Liver (tissue), 9 donors: Measurements from ENCODE around the gene GIMAP8. TPM values are rescaled to one million over a fixed set of nuclear protein-coding genes. Genes with fewer than 3 reads are reported as not detected.

Experiments used
- DNase-seq: peaks from one replicate; pipeline ENCODE4 v3.0.0-alpha.2; 2017; ENCODE audit warnings: low spot score
- H3K27ac ChIP-seq, 2 donors: one replicate each; pipeline ENCODE4 v1.7.0; 2013; ENCODE audit warnings: inconsistent platforms in 2 of 2, low read length in 2 of 2, control low read depth in 1 of 2, low read depth in 1 of 2, mild to moderate bottlenecking in 1 of 2
- H3K27me3 ChIP-seq, 4 donors: one replicate each; pipeline versions ENCODE4 v1.6.1 to v1.7.0; 2013; ENCODE audit warnings: low read length in 3 of 4, inconsistent platforms in 1 of 4, mild to moderate bottlenecking in 1 of 4, moderate library complexity in 1 of 4; ENCODE audit not compliant: control insufficient read depth in 4 of 4, insufficient read depth in 4 of 4
- H3K36me3 ChIP-seq, 4 donors: one replicate each; pipeline versions ENCODE4 v1.6.1 to v1.7.0; 2013; ENCODE audit warnings: low read length in 3 of 4, mild to moderate bottlenecking in 3 of 4, low read depth in 1 of 4, moderate library complexity in 1 of 4; ENCODE audit not compliant: control insufficient read depth in 4 of 4, insufficient read depth in 3 of 4
- H3K4me1 ChIP-seq, 4 donors: one replicate each; pipeline versions ENCODE4 v1.6.1 to v1.7.0; 2013; ENCODE audit warnings: low read length in 3 of 4, mild to moderate bottlenecking in 3 of 4, moderate library complexity in 1 of 4; ENCODE audit not compliant: control insufficient read depth in 4 of 4, insufficient read depth in 4 of 4
- H3K4me3 ChIP-seq, 3 donors: one replicate each; pipeline versions ENCODE4 v1.6.1 to v1.7.0; 2013; ENCODE audit warnings: low read length in 3 of 3, control low read depth in 1 of 3, low read depth in 1 of 3, mild to moderate bottlenecking in 1 of 3
- H3K9ac ChIP-seq, 2 donors: one replicate each; pipeline ENCODE4 v1.7.0; 2013; ENCODE audit warnings: low read length in 2 of 2, mild to moderate bottlenecking in 2 of 2, moderate library complexity in 2 of 2, control low read depth in 1 of 2, low read depth in 1 of 2
- H3K9me3 ChIP-seq, 4 donors: one replicate each; pipeline versions ENCODE4 v1.6.1 to v1.7.0; 2013; ENCODE audit warnings: low read length in 3 of 4; ENCODE audit not compliant: control insufficient read depth in 4 of 4
- EGR1 ChIP-seq, 2 donors: IDR thresholded peaks; 2 replicates each; pipeline ENCODE4 v1.6.1; 2016 to 2018; ENCODE audit warnings: antibody characterized with exemption in 2 of 2, low read depth in 2 of 2
- FOXA1 ChIP-seq: IDR thresholded peaks from 2 replicates; pipeline ENCODE4 v1.6.1; 2016; ENCODE audit warnings: antibody characterized with exemption
- FOXA2 ChIP-seq: IDR thresholded peaks from 2 replicates; pipeline ENCODE4 v1.6.1; 2016; ENCODE audit warnings: antibody characterized with exemption
- GABPA ChIP-seq, 2 donors: IDR thresholded peaks in 1 of 2; conservative IDR thresholded peaks in 1 of 2; 2 replicates each; pipeline ENCODE4 v1.6.1; 2016; ENCODE audit warnings: antibody characterized with exemption in 2 of 2, mild to moderate bottlenecking in 1 of 2, moderate library complexity in 1 of 2
- HNF4A ChIP-seq, 2 donors: conservative IDR thresholded peaks; 2 replicates each; pipeline ENCODE4 v1.6.1; 2016; ENCODE audit warnings: antibody characterized with exemption in 2 of 2, mild to moderate bottlenecking in 2 of 2
- JUND ChIP-seq, 2 donors: IDR thresholded peaks; 2 replicates each; pipeline ENCODE4 v1.6.1; 2016; ENCODE audit warnings: antibody characterized with exemption in 2 of 2
- NR2F2 ChIP-seq: IDR thresholded peaks from 2 replicates; pipeline ENCODE4 v1.6.1; 2016; ENCODE audit warnings: antibody characterized with exemption
- RAD21 ChIP-seq, 2 donors: IDR thresholded peaks; 2 replicates each; pipeline ENCODE4 v1.6.1; 2016; ENCODE audit warnings: antibody characterized with exemption in 2 of 2, mild to moderate bottlenecking in 2 of 2
- SP1 ChIP-seq: IDR thresholded peaks from 2 replicates; pipeline ENCODE4 v1.6.1; 2018; ENCODE audit warnings: antibody characterized with exemption, mild to moderate bottlenecking
- TAF1 ChIP-seq: conservative IDR thresholded peaks from 2 replicates; pipeline ENCODE4 v1.6.1; 2016; ENCODE audit warnings: antibody characterized with exemption, mild to moderate bottlenecking
- WGBS: extraction: QIAGEN DNeasy Blood & Tissue Kit; methylation state at CpG from one replicate; pipeline ENCODE4 v1.1.7; 2013; 5-methylcytosine and 5-hydroxymethylcytosine counted together
- polyA plus RNA-seq, 2 donors: library from polyadenylated mRNA; stranded (reverse) in 1 of 2; unstranded in 1 of 2; fragments of 200-250 nt in 1 of 2; fragments of >200 nt in 1 of 2; fragmentation: Nextera tagmentation in 1 of 2; extraction: Ambion mirVana in 1 of 2; gene quantifications; one replicate each; pipeline versions ENCODE4 v1.2.1 to v1.2.3, GENCODE V29; 2013 to 2015
- total RNA-seq, 2 donors: library from RNA; depleted of rRNA; stranded (reverse); fragments of >200 nt; gene quantifications; one replicate each; pipeline ENCODE4 v1.2.3, GENCODE V29; 2014
- TF ChIP-seq, protein P1 (sequence below): IDR thresholded peaks from 2 replicates; pipeline ENCODE4 v1.6.1; 2016; ENCODE audit warnings: antibody characterized with exemption
- TF ChIP-seq, protein P2 (sequence below): fragments of 150-350 bp; IDR thresholded peaks from 2 replicates; pipeline ENCODE4 v1.5.1; 2017; ENCODE audit warnings: improper control_type of control experiment, low read depth, low read length; ENCODE audit not compliant: missing input control
- TF ChIP-seq, protein P3 (sequence below): IDR thresholded peaks from 2 replicates; pipeline ENCODE4 v1.6.1; 2016; ENCODE audit warnings: antibody characterized with exemption
- TF ChIP-seq, protein P4 (sequence below): IDR thresholded peaks from 2 replicates; pipeline ENCODE4 v1.6.1; 2016; ENCODE audit warnings: antibody characterized with exemption, mild to moderate bottlenecking
- donor health status: healthy.
- donor health status: healthy.
- donor health status: healthy.
- donor health status: healthy.
- donor health status: healthy.

Gene GIMAP8
- total and polyA plus RNA-seq, 4 donors: 1.6 to 9.4 (median 7.6) TPM

DNA sequence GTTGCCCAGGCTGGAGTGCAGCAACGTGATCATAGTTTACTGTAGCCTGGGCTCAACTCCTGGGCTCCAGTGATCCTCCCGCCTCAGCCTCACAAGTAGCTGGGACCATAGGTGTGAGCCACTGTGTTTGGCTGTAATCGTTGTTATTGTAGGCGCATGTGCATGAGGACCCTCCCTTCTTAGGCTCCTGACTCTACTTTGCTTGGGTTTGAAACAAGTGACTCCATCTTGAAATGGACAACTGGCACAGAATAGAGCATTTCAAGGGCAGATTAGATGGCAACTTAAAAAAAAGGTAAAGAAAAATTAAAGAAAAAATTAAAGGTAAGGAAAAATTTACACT is 15.4 kb upstream of the GIMAP8 start (continued):
- TF ChIP-seq SP1: no peak
- TF ChIP-seq EGR1 (IDR thresholded peaks at IDR 0.05; ENCODE audit: low read depth in 2 of 2): no peak
- no peak for TF ChIP-seq RAD21 (IDR thresholded peaks at IDR 0.05)
- TF ChIP-seq HNF4A (conservative IDR thresholded peaks at IDR 0.05): no peak
- no peak for TF ChIP-seq TAF1

DNA sequence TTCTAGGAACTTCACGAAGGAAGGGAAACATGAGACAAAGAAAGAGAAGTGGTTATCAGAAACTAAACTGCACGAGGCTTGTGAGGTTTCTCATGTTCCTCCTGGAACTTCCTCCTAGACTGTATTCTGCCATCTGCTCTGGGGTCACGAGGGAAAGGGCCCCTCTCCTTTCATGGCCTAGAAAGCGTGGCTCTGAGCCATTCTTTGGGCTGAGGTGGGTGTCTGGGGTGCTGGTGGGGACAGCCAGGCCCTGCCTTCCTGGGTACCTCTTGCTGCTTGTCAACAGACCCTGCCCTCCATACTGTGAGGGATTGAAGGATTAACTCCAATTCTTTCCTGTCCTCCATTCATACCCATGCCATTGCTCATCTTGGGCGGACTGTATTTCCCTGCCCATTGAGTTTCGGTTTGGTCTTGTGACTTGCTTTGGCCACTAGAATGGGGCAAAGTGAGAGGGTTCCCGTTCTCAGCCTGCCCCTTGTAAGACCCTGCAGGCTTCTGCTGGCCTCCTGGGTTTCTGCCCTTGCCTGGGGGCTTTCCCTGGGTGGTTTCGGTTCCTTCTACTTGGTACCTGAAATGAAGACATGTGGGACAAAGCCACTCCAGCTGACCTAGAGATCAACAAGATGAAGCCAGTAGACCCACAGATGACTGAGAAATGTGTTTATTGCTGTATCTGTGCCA is 14.9 kb upstream of the GIMAP8 start:
- no peak for DNase-seq
- no peaks in the 10 kb centered on the region for H3K27me3 ChIP-seq
- H3K9me3 ChIP-seq: no peaks in the 10 kb centered on the region
- 73% methylated on average over 8 of the region's 8 CpGs for WGBS
- TF ChIP-seq FOXA2: no peak
- TF ChIP-seq RAD21 (IDR thresholded peaks at IDR 0.05): no peak
- TF ChIP-seq, protein P1, sequence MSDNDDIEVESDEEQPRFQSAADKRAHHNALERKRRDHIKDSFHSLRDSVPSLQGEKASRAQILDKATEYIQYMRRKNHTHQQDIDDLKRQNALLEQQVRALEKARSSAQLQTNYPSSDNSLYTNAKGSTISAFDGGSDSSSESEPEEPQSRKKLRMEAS: peak; percentile 20
- TF ChIP-seq, protein P2, sequence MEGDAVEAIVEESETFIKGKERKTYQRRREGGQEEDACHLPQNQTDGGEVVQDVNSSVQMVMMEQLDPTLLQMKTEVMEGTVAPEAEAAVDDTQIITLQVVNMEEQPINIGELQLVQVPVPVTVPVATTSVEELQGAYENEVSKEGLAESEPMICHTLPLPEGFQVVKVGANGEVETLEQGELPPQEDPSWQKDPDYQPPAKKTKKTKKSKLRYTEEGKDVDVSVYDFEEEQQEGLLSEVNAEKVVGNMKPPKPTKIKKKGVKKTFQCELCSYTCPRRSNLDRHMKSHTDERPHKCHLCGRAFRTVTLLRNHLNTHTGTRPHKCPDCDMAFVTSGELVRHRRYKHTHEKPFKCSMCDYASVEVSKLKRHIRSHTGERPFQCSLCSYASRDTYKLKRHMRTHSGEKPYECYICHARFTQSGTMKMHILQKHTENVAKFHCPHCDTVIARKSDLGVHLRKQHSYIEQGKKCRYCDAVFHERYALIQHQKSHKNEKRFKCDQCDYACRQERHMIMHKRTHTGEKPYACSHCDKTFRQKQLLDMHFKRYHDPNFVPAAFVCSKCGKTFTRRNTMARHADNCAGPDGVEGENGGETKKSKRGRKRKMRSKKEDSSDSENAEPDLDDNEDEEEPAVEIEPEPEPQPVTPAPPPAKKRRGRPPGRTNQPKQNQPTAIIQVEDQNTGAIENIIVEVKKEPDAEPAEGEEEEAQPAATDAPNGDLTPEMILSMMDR: no peak
- TF ChIP-seq NR2F2: no peak
- no peak overlapping the region for H3K27ac ChIP-seq
- no peaks in the 10 kb centered on the region for H3K4me1 ChIP-seq
- no peak overlapping the region for H3K9ac ChIP-seq
- no peaks in the 10 kb centered on the region for H3K36me3 ChIP-seq
- H3K4me3 ChIP-seq: no peak overlapping the region

DNA sequence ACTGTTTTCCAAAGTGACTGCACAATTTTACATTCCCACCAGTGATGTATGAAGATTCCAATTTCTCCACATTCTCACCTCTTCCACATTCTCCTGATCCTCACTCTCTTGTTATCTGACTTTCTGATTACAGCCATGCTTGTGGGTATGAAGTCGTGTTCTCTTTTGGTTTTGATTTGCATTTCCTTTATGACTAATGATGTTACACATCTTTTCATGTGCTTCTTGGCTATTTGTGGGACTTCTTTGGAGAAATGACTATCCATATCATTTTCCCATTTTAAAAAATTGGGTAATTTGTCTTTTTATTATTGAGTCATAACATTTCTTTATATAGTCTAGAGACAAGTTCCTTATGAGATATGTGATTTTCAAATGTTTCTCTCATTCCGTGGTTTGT is 10.5 kb upstream of the GIMAP8 start:
- no peaks in the 10 kb centered on the region for H3K4me1 ChIP-seq
- TF ChIP-seq, protein P3, sequence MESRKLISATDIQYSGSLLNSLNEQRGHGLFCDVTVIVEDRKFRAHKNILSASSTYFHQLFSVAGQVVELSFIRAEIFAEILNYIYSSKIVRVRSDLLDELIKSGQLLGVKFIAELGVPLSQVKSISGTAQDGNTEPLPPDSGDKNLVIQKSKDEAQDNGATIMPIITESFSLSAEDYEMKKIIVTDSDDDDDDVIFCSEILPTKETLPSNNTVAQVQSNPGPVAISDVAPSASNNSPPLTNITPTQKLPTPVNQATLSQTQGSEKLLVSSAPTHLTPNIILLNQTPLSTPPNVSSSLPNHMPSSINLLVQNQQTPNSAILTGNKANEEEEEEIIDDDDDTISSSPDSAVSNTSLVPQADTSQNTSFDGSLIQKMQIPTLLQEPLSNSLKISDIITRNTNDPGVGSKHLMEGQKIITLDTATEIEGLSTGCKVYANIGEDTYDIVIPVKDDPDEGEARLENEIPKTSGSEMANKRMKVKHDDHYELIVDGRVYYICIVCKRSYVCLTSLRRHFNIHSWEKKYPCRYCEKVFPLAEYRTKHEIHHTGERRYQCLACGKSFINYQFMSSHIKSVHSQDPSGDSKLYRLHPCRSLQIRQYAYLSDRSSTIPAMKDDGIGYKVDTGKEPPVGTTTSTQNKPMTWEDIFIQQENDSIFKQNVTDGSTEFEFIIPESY: no peak
- TF ChIP-seq RAD21 (IDR thresholded peaks at IDR 0.05) (no peak), FOXA1 (no peak), JUND (IDR thresholded peaks at IDR 0.05) (no peak), GABPA (IDR thresholded peaks at IDR 0.05 in 1 of 2, conservative IDR thresholded peaks at IDR 0.05 in 1 of 2) (no peak), SP1 (no peak), EGR1 (IDR thresholded peaks at IDR 0.05; ENCODE audit: low read depth in 2 of 2) (no peak), HNF4A (conservative IDR thresholded peaks at IDR 0.05) (no peak)
- TF ChIP-seq, protein P4, sequence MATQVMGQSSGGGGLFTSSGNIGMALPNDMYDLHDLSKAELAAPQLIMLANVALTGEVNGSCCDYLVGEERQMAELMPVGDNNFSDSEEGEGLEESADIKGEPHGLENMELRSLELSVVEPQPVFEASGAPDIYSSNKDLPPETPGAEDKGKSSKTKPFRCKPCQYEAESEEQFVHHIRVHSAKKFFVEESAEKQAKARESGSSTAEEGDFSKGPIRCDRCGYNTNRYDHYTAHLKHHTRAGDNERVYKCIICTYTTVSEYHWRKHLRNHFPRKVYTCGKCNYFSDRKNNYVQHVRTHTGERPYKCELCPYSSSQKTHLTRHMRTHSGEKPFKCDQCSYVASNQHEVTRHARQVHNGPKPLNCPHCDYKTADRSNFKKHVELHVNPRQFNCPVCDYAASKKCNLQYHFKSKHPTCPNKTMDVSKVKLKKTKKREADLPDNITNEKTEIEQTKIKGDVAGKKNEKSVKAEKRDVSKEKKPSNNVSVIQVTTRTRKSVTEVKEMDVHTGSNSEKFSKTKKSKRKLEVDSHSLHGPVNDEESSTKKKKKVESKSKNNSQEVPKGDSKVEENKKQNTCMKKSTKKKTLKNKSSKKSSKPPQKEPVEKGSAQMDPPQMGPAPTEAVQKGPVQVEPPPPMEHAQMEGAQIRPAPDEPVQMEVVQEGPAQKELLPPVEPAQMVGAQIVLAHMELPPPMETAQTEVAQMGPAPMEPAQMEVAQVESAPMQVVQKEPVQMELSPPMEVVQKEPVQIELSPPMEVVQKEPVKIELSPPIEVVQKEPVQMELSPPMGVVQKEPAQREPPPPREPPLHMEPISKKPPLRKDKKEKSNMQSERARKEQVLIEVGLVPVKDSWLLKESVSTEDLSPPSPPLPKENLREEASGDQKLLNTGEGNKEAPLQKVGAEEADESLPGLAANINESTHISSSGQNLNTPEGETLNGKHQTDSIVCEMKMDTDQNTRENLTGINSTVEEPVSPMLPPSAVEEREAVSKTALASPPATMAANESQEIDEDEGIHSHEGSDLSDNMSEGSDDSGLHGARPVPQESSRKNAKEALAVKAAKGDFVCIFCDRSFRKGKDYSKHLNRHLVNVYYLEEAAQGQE: no peak
- H3K27me3 ChIP-seq: no peaks in the 10 kb centered on the region
- no peaks in the 10 kb centered on the region for H3K36me3 ChIP-seq
- WGBS: 65% methylated on average over 2 of the region's 2 CpGs
- no peak overlapping the region for H3K27ac ChIP-seq
- H3K9ac ChIP-seq: no peak overlapping the region
- DNase-seq: no peak
- peaks cover 0 to 4% (median 3%) of the 10 kb centered on the region in 4 donors for H3K9me3 ChIP-seq
- no peak overlapping the region for H3K4me3 ChIP-seq
